MCF 10A (cell line): ENCODE data around the gene PHLDA3. TPM values are rescaled to one million over a fixed set of nuclear protein-coding genes. Genes with fewer than 3 reads are reported as not detected.
"Not testable (repeated sequence)": the region's sequence is repeated elsewhere in the genome, so short reads cannot be mapped to it uniquely, and the experiment has no call there.

Experiments used
- BruUV-seq: library from RNA; stranded (reverse); fragments of 400-500 nt; replicated peaks from 2 replicates; lab custom pipeline; 2021; lab: Mats Ljungman, UMichigan
- CTCF ChIA-PET: fragments of 300-600 bp; sonication (Branson Sonifier 250); formaldehyde crosslinking; extraction: SDS; loops from one replicate; lab custom pipeline; 2021; ENCODE audit warnings: antibody characterized with exemption, inconsistent platforms; lab: Yijun Ruan, JAX
- POLR2A ChIA-PET: fragments of 300-600, 350-650 bp; sonication (Branson Sonifier 250); formaldehyde crosslinking; extraction: SDS; loops from one replicate; lab custom pipeline; 2020; ENCODE audit warnings: antibody characterized with exemption, inconsistent platforms; lab: Yijun Ruan, JAX
- DNase-seq: peaks from one replicate; pipeline ENCODE4 v3.0.0-alpha.2; 2018; ENCODE audit not compliant: unreplicated experiment
- H3K27ac Mint-ChIP-seq: one replicate; pipeline ENCODE4 v1.8.0; 2022; ENCODE audit warnings: mild to moderate bottlenecking, low read depth, mixed read lengths; ENCODE audit not compliant: unreplicated experiment
- H3K27me3 Mint-ChIP-seq: one replicate; pipeline ENCODE4 v1.8.0; 2022; ENCODE audit warnings: mixed read lengths; ENCODE audit not compliant: insufficient read depth, unreplicated experiment
- H3K36me3 Mint-ChIP-seq: one replicate; pipeline ENCODE4 v1.8.0; 2022; ENCODE audit warnings: mild to moderate bottlenecking, moderate library complexity, mixed read lengths; ENCODE audit not compliant: insufficient read depth, unreplicated experiment
- H3K4me1 Mint-ChIP-seq: one replicate; pipeline ENCODE4 v1.8.0; 2022; ENCODE audit warnings: mixed read lengths; ENCODE audit not compliant: insufficient read depth, unreplicated experiment
- H3K4me3 Mint-ChIP-seq: one replicate; pipeline ENCODE4 v1.8.0; 2022; ENCODE audit warnings: mild to moderate bottlenecking, moderate library complexity, mixed read lengths; ENCODE audit not compliant: unreplicated experiment
- H3K9me3 Mint-ChIP-seq: one replicate; pipeline ENCODE4 v1.8.0; 2022; ENCODE audit warnings: mixed read lengths; ENCODE audit not compliant: unreplicated experiment
- CTCF ChIP-seq: fragments of 200-600 bp; IDR thresholded peaks from one replicate; pipeline ENCODE4 v1.8.0; 2022; ENCODE audit warnings: antibody characterized with exemption, mild to moderate bottlenecking; ENCODE audit not compliant: unreplicated experiment
- intact Hi-C: fragments of 100-400 bp; cut with micrococcal nuclease; formaldehyde crosslinking; loops from 2 replicates; pipeline ENCODE4 v1.14.1; 2022
- total RNA-seq: library from RNA; stranded (reverse); gene quantifications from 2 replicates; pipeline ENCODE4 v1.2.3, GENCODE V29; 2022

Gene PHLDA3
- total RNA-seq, 1 experiment from 2014 or later: 169 TPM

- TF ChIP-seq CTCF: no peak
- no peak overlapping the region for H3K4me3 Mint-ChIP-seq
- BruUV-seq: no TSS peak
- H3K27me3 Mint-ChIP-seq: no peaks in the 10 kb centered on the region
- H3K4me1 Mint-ChIP-seq: peaks cover 52% of the 10 kb centered on the region
- H3K27ac Mint-ChIP-seq: peak overlapping the region; percentile 66
- ChIA-PET POLR2A (interaction anchor here (0.5 to 41.5 kb wide), 3 partner anchors 9 to 42 kb away, joined by 3 to 1388 read pairs (median 257); partner anchors contain the start of genes CSRP1 and PHLDA3), CTCF (interaction anchor here (0.5 to 70.3 kb wide), 3 partner anchors 10 to 90 kb away, joined by 4 to 3816 read pairs (median 3816); partner anchors contain the start of genes CSRP1 and PHLDA3)
- no peak for DNase-seq
- intact Hi-C loops: no loop called here
- peaks cover 67% of the 10 kb centered on the region for H3K36me3 Mint-ChIP-seq
- no peaks in the 10 kb centered on the region for H3K9me3 Mint-ChIP-seq
These were observed 25.0 kb upstream of the PHLDA3 start for GRCh38 chr1:201493757-201494617.

- intact Hi-C loops: not testable (repeated sequence)
- peaks cover 75% of the 10 kb centered on the region for H3K36me3 Mint-ChIP-seq
These were observed 24.2 kb upstream of the PHLDA3 start for GRCh38 chr1:201493026-201493656.

GRCh38 chr1:201491896-201492511, 23.0 kb upstream of the PHLDA3 start:
- H3K36me3 Mint-ChIP-seq: peaks cover 74% of the 10 kb centered on the region
- no peaks in the 10 kb centered on the region for H3K27me3 Mint-ChIP-seq
- peaks cover 61% of the 10 kb centered on the region for H3K4me1 Mint-ChIP-seq
- no TSS peak for BruUV-seq
- ChIA-PET CTCF (interaction anchor here (58.0 to 70.3 kb wide), 2 partner anchors 12 to 19 kb away, joined by 3816 read pairs; partner anchors contain the start of genes CSRP1 and PHLDA3), POLR2A (interaction anchor here (1.4 to 41.5 kb wide), 4 partner anchors 11 to 40 kb away, joined by 4 to 1388 read pairs (median 132); partner anchors contain the start of genes CSRP1 and PHLDA3)
- H3K9me3 Mint-ChIP-seq: no peaks in the 10 kb centered on the region
- TF ChIP-seq CTCF: no peak
- intact Hi-C loops: no loop called here
- DNase-seq: no peak
- H3K4me3 Mint-ChIP-seq: no peak overlapping the region
- peak overlapping the region; percentile 95 for H3K27ac Mint-ChIP-seq

More at GRCh38 chr1:201493026-201493656, 24.2 kb upstream of the PHLDA3 start:
- DNase-seq, H3K4me3 Mint-ChIP-seq, H3K27me3 Mint-ChIP-seq, BruUV-seq, H3K9me3 Mint-ChIP-seq: not testable (repeated sequence)
- peak overlapping the region; percentile 66 for H3K27ac Mint-ChIP-seq
- POLR2A ChIA-PET: interaction anchor here (13.9 to 41.5 kb wide), 2 partner anchors 10 to 41 kb away, joined by 257 to 1388 read pairs; partner anchors contain the start of genes CSRP1 and PHLDA3
- CTCF ChIA-PET: interaction anchor here (0.5 to 70.3 kb wide), 4 partner anchors 11 to 506 kb away, joined by 3 to 3816 read pairs (median 1910); partner anchors contain the start of genes CSRP1 and PHLDA3
- peaks cover 59% of the 10 kb centered on the region for H3K4me1 Mint-ChIP-seq

- H3K4me3 Mint-ChIP-seq: no peak overlapping the region
- no peak for DNase-seq
- CTCF ChIA-PET: interaction anchor here (1.9 to 70.3 kb wide), 4 partner anchors 13 to 105 kb away, joined by 9 to 3816 read pairs (median 1912); partner anchors contain the start of genes CSRP1 and PHLDA3
- no peak for TF ChIP-seq CTCF
- peaks cover 57% of the 10 kb centered on the region for H3K4me1 Mint-ChIP-seq
- no peaks in the 10 kb centered on the region for H3K27me3 Mint-ChIP-seq
- peaks cover 71% of the 10 kb centered on the region for H3K36me3 Mint-ChIP-seq
- intact Hi-C loops: no loop called here
- no TSS peak for BruUV-seq
- H3K27ac Mint-ChIP-seq: peak overlapping the region; percentile 95
- POLR2A ChIA-PET: interaction anchor here (0.6 to 41.5 kb wide), 6 partner anchors 10 to 246 kb away, joined by 3 to 1388 read pairs (median 6); partner anchors contain the start of genes CSRP1 and PHLDA3
- H3K9me3 Mint-ChIP-seq: no peaks in the 10 kb centered on the region
These were observed 21.7 kb upstream of the PHLDA3 start for GRCh38 chr1:201490708-201491131.
